KOPT-K1 (cell line): Measurements from ENCODE around the gene DBN1.

Experiments used
- H3K27ac ChIP-seq: fragments of 200-600 bp; sonication (generic); 2 replicates; pipeline ENCODE4 v1.5.1; 2016; ENCODE audit warnings: antibody characterized with exemption, mild to moderate bottlenecking, low read depth, low read length; ENCODE audit not compliant: poor library complexity, severe bottlenecking
- H3K36me3 ChIP-seq: fragments of 200-600 bp; sonication (generic); 2 replicates; pipeline ENCODE4 v1.5.1; 2017; ENCODE audit warnings: antibody characterized with exemption, mild to moderate bottlenecking, low read length, moderate library complexity; ENCODE audit not compliant: insufficient read depth
- H3K9me3 ChIP-seq: fragments of 200-600 bp; sonication (generic); 2 replicates; pipeline ENCODE4 v1.5.1; 2017; ENCODE audit warnings: antibody characterized with exemption, low read length, mild to moderate bottlenecking; ENCODE audit not compliant: insufficient read depth, poor library complexity, severe bottlenecking

Gene DBN1

DNA sequence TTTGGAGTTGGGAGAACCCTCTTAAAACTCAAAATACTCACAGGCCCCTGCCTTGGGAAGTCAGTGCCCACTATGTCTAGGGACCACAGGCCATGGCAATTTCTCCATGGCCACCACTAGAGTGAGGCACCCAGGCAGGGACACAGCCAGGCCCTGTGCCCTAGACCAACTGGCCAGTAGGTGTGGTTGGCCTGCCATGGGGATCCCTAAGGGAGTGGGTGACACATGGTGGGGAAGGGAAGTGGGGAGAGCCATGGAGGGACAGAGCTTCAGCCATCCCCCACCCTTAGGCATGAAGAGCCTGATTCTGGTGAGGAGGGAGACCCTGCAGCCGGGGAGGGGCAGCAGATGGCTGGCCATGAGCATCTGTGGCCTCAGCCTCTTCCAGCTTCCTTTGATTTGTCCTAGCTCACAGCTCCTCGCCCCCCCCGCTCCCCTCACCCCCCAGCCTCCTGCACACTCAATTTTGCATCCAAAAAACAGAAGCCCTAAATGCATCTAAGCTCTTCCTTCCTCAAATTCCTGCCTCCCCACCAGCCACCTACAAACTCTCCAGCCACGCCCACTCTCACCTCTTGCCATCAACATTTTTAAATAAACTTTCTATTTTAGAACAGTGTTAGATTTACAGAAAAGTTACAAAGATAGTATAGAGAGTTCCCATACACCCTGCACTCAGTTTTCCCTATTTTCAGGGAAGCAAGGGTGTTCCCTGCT, 1.6 kb upstream of the DBN1 start:
- no peak overlapping the region for H3K27ac ChIP-seq
- no peaks in the 10 kb centered on the region for H3K9me3 ChIP-seq
- H3K36me3 ChIP-seq: no peaks in the 10 kb centered on the region

DNA sequence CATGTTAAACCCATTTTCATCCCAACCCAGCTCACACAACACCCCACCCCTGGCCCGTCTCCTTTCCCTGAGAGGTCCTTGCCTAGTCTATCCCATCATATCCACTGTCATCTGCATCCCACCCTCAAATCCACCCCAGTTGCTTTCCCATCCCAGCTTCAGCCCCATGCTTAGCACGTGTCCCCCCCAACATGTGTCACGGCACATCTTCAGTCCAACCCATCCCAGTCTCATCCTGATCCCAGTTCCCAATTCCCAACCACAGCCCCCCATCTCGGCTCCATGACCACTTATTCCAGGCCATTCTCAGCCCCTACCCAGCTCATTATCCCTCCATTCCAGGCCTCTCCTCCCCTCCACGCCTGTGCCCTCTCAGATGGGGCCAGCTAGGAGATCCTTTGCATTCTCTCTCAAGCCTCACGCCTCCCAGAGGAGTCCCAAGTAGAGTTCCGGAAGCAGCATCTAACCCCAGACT, 605 bp upstream of the DBN1 start:
- 0 out of 2 replicates have a peak, but pooled peaks cover under 1% of the 10 kb centered on the region for H3K36me3 ChIP-seq
- no peak overlapping the region for H3K27ac ChIP-seq
- H3K9me3 ChIP-seq: no peaks in the 10 kb centered on the region

DNA sequence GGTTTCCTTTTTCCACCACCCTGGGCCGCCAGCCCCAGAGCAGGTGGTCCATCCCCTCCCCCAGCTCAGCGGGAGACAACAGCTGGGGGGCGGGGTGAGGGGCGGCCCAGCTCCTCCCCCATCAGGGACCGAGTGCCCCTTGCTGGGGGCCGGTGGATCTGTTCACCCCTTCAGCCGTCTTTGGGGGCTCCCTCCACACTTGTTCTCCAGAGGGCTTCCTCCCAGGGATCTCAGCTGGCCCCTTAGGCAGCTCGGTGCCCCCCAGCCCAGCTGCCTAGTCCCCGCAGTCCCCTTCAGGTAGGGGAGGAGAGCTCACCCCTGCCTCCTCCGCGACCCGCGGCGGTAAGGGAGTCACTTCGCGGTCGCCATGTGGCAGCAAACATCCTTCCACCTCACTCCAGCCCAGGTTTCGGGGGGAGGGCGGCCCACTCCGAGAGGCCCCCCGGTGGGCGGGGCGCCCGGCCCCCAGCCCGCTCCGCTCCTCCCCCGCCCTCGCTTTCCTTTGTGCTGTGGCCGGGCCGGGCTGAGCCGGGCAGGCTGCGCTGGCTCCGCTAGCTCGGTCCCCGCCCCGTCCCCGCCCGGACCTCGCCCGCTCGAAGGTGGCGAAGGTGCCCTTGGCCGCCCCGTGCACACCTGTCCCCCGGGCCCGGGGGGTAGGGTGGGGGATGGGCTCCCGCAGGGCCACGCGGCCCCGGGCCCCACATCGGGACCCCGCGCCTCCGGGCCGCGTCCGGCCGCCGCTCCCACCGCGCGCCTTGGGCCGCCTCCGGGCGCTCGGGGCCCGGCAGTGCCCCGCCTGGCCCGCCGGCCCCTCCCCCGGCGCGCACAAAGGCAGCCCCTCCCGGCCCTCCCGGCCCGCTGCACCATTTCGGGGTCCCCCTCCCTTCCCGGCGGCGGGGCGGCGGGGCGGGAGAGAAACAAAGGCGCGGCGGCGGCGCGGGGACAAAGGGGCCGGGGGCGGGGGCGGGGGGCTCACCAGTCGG, 683 bp downstream of the DBN1 start:
- peaks cover 12% of the 10 kb centered on the region for H3K36me3 ChIP-seq
- H3K9me3 ChIP-seq: no peaks in the 10 kb centered on the region
- peak overlapping the region; percentile 61 for H3K27ac ChIP-seq

DNA sequence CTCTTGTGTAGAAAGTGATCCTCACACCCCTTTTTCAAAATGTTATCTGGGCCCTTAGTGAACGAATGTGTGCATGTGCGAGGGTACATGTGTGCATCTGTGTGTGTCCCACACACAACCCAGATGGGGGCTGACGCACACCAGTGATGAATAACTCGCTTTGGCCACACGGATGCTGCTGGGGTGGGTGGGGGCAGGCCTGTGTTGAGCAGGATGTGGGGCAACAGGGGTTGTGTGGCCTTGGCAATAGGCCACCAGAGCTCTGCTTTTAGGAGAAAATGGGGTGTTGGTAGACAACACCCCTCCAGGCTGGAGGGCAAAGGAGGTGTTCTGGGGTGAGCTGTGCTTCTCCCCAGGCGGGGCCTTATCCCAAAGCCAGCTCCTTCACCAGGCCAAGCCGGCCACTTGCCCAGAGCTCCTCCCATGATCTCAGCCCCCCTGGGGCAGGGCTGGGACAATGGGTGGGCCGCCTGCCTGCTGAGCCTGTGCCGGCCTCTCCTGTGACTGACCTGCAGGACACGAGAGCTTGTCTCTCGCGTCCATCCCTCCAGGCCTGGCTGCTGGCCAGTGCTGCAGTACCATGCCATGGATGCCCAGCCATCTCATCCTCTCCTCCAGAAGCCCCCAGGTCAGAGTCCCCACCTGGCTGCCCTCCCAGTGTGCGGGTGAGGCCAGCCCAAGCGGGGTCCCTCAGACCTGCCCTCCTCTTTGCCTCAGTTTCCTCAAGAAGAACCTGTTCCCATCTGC, 1.7 kb downstream of the DBN1 start:
- Histone ChIP-seq H3K27ac (no peak overlapping the region), H3K9me3 (no peaks in the 10 kb centered on the region), H3K36me3 (peaks cover 22% of the 10 kb centered on the region)

DNA sequence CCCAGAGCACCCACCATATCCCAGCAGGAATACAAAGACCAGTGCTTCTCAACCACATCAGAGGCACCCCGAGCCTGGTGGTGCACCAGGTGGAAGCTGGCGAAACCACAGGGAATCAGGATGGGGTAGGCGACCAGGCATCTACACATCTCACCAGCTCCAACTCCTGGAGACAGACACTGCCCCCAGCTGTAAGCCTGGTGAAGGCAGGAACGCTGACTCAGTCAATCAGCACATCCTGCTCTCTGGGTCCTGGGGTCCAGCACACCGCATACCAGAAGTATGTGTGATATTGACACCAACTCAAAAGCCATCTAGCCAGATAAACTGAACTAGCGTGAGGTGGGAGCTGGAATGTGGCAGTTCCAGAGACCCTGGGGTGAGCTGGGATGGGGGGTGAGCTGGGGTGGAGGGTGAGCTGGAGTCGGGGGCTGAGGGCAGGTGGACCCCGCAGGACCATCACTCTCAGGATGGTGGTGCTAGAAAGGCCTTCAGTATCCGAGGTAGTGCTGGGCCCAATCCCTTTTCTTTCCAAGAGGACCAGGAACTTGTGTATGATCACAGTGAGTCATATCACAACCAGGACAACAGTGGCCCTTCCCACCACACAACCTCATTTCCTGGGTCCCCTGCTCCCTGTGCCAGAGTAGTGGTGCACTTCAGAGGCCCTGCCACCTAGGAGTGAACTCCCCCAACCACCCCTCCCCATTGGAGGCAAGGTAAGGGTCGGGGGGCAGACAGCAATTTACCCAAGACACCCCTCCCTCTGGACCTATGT, 2.5 kb downstream of the DBN1 start:
- Histone ChIP-seq H3K36me3 (peaks cover 30% of the 10 kb centered on the region), H3K27ac (no peak overlapping the region), H3K9me3 (no peaks in the 10 kb centered on the region)

DNA sequence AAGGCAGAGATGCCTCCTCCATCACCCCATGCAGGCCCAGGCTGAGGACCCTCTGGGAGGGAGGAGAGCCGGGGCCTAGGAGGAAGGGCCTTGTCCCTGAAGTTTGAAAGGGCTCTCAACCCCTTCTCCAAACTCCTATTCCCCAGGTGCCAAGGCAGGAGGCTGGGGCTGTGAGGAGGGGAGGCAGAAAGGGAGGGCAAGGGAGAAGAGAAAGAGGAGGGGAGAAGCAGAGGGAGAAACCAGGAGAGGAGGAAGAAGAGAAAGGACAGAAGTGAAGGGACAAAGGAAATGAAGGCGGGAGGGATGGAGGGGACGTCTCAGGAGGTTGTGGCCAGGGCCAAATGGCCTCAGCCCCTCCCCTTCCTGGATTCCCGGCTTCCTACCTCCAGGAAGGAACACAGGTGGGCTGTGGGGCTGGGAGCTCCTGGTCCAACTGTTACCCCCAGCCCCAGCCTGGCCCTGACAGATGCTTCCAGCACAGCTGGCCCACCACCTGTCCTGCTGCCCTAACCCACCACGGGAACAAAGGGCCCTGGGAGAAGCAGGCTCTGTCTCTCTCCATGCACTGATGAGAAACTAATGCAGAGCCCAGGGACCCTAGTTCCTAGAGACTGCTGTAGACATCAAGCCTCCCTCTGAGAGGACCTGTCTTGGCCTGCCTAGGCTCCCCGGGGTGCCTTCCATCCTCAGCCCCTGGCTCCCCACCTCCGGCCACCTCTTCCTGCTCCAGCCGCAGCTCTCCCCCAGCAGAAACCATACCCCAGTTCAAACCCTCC, 3.5 kb downstream of the DBN1 start:
- Histone ChIP-seq H3K9me3 (no peaks in the 10 kb centered on the region), H3K27ac (no peak overlapping the region), H3K36me3 (peaks cover 40% of the 10 kb centered on the region)

DNA sequence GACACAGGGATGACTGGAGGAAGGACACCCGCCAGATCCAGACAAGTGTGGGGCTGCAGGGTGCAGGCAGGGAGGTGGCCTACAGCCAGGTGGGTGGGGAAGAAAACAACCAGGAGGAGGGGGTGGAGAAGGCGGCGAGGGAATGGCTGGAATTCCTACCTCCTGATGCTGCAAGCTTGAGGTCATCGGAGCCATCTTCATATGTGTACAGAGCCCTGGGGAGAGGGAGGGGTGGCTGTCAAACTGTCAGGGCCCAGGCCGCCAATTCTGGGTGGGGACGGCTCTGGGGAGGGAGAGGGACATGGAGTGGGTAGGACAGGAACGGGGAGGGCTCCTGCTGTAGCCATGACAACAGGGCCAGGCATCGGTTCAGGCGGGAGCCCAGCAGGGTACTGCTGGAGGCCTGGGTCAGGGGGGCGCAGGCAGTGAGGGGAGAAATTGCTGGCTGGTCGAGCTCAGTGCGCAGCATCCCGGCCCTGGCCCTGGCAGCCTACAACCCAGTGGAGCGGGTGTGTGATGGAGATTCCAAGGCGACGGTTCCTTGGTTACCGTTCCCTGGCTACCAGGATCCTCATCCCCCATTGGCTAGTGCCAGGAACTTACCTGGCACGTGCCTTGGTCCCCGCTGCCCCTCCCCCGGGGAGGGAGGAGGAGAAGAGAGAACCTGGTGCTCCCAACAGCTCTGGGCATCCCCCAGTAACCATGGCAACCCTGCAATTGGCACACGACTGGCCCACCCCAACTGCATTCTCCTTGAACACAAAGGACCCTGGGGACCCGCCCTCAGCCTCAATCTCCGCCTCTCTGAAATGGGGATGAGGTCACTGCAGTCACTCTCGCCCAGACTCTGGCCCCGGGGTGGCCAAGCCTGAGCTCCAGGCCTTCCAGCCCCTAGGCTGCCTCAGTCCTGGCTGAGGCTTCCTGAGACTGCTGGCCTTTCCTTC, 4.5 kb downstream of the DBN1 start:
- H3K36me3 ChIP-seq: peaks cover 40% of the 10 kb centered on the region
- no peaks in the 10 kb centered on the region for H3K9me3 ChIP-seq
- H3K27ac ChIP-seq: no peak overlapping the region

DNA sequence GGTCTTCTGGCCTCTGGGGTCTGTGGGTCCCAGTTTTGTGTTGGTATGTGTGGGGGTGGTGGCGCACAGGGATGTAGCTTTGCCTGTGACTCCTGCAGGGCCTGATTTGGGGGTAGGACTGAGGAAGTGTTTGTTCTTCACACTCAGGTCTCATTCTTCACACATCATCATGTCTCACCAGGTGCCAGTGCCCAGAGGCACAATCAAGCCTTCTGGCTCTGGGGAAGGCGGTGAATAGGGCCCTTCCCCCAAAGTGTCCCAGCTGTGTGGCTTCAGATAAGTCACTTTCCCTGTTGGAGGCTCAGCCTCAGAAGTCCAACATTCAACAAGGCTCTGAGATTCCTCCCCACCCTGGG, 5.1 kb downstream of the DBN1 start:
- no peaks in the 10 kb centered on the region for H3K9me3 ChIP-seq
- no peak overlapping the region for H3K27ac ChIP-seq
- H3K36me3 ChIP-seq: peaks cover 43% of the 10 kb centered on the region

DNA sequence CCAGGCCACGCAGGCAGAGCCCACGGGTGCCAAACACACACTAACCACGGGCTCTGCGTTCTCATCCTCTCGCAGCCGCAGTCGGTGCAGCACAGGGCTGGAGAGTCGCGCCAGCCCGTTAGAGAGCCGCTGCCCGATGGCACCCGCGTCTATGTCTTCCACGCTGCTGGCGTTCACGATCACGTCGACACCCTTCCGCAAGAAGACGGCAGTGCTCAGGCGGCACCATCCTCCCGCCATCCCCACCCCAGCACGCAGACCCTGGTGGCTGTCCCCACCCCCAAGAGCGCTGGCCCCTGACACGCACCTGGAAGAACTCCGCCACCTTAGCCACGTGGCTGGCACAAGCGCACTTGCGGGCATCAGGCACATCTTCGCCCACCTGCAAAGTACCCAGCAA, 6.0 kb downstream of the DBN1 start:
- peaks cover 46% of the 10 kb centered on the region for H3K36me3 ChIP-seq
- H3K9me3 ChIP-seq: no peaks in the 10 kb centered on the region
- no peak overlapping the region for H3K27ac ChIP-seq

DNA sequence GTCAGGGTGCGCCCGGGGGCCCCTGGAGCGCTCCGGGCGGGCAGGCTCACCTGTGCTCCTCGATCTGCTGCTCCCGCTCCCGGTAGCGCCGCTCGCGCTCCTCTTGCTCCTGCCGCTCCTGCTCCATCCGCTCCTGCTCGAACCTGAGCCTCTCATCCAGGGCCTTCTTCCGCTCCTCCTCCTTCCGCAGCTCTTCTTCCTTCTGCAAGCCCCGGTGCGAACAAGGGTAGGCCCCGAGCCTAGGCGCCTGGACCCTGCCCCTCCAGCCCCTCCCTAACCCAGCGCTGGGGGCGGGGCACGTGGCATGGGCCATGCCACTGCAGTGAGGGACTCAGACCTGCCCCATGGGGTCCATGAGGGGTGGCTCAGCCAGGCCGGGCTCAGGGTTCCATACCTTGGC, 6.6 kb downstream of the DBN1 start:
- Histone ChIP-seq H3K36me3 (peaks cover 46% of the 10 kb centered on the region), H3K27ac (no peak overlapping the region), H3K9me3 (no peaks in the 10 kb centered on the region)

DNA sequence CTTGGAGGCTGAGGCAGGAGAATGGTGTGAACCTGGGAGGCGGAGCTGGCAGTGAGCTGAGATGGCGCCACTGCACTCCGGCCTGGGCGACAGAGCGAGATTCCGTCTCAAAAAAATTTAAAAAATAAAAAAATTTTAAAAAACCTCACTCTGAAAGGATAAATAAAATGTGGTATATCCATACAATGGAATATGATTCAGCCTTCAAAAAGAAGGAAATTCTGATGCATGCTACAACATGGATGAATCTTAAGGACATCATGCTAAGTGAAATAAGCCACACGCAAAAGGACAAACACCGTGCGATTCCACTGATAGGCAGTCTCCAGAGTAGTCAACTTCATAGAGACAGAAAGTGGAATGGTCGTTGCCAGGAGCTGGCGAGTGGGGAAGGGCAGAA, 8.4 kb downstream of the DBN1 start:
- Histone ChIP-seq H3K9me3 (no peaks in the 10 kb centered on the region), H3K36me3 (peaks cover 51% of the 10 kb centered on the region), H3K27ac (no peak overlapping the region)

DNA sequence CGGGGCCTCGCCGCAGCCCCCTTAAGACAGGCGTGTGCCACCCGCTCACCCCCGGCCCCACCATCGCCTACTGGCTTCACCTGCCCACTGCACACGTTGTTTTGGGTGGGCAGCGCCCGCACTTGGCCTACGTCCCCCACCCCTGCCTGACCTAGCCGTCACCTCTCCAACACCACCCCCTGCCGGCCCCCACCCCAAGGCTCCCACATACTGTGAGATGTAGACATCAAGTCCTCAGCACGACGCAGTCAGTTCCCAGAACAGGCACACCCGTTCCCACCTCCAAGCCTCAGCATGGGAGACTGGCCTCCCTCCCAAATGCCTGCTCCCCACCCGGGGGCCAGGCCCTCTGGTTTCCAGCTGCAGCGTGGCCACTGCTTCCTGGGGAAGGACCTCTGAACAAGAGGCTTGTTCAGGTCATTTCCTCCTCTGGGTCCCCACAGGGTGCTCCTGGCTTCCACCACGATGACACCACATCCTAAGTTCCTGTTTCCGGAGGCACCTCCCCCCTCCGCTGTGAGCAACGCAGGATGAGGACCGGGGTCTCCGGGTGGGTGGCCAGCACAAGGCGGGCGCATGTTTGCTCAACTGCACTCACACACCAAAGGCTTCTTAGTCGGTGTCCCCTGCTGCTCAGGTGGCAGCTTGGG, 11.3 kb downstream of the DBN1 start:
- Histone ChIP-seq H3K36me3 (peaks cover 59% of the 10 kb centered on the region), H3K27ac (no peak overlapping the region), H3K9me3 (no peaks in the 10 kb centered on the region)
